Measurements from ENCODE around the gene ETV6.

Gene ETV6

GRCh38 chr12:11696084-11696483, 46.6 kb downstream of the ETV6 start:
- DNase-seq (ENCODE audit: low read depth), result no peak

- no peak for DNase-seq (ENCODE audit: low read depth)
Observed at GRCh38 chr12:11697131-11697530, 47.7 kb downstream of the ETV6 start.

GRCh38 chr12:11697670-11698387, 48.4 kb downstream of the ETV6 start:
- DNase-seq (ENCODE audit: low read depth), result peak; percentile 61

- no peak for DNase-seq (ENCODE audit: low read depth)
Observed at GRCh38 chr12:11698729-11699128, 49.3 kb downstream of the ETV6 start.

- no peak for DNase-seq (ENCODE audit: low read depth)
Observed at GRCh38 chr12:11701433-11701832, 52.0 kb downstream of the ETV6 start.

- DNase-seq (ENCODE audit: low read depth), result no peak
Observed at GRCh38 chr12:11702959-11703358, 53.5 kb downstream of the ETV6 start.

GRCh38 chr12:11703378-11703777, 53.9 kb downstream of the ETV6 start:
- DNase-seq (ENCODE audit: low read depth), result no peak

- DNase-seq (ENCODE audit: low read depth), result no peak
Observed at GRCh38 chr12:11704089-11704488, 54.6 kb downstream of the ETV6 start.

- peak; percentile 79 for DNase-seq (ENCODE audit: low read depth)
Observed at GRCh38 chr12:11705010-11705409, 55.5 kb downstream of the ETV6 start.

- no peak for DNase-seq (ENCODE audit: low read depth)
Observed at GRCh38 chr12:11706509-11707379, 57.3 kb downstream of the ETV6 start.

- no peak for DNase-seq (ENCODE audit: low read depth)
Observed at GRCh38 chr12:11707535-11707934, 58.1 kb downstream of the ETV6 start.

- no peak for DNase-seq (ENCODE audit: low read depth)
Observed at GRCh38 chr12:11709513-11709912, 60.0 kb downstream of the ETV6 start.

- DNase-seq (ENCODE audit: low read depth), result no peak
Observed at GRCh38 chr12:11710431-11710830, 61.0 kb downstream of the ETV6 start.

GRCh38 chr12:11710906-11711305, 61.4 kb downstream of the ETV6 start:
- no peak for DNase-seq (ENCODE audit: low read depth)

- peak; percentile 61 for DNase-seq (ENCODE audit: low read depth)
Observed at GRCh38 chr12:11711651-11712327, 62.3 kb downstream of the ETV6 start.

GRCh38 chr12:11712491-11712890, 63.0 kb downstream of the ETV6 start:
- no peak for DNase-seq (ENCODE audit: low read depth)

GRCh38 chr12:11713202-11713601, 63.7 kb downstream of the ETV6 start:
- no peak for DNase-seq (ENCODE audit: low read depth)

- DNase-seq (ENCODE audit: low read depth), result no peak
Observed at GRCh38 chr12:11714626-11715025, 65.2 kb downstream of the ETV6 start.

- no peak for DNase-seq (ENCODE audit: low read depth)
Observed at GRCh38 chr12:11715621-11716020, 66.1 kb downstream of the ETV6 start.

- DNase-seq (ENCODE audit: low read depth), result no peak
Observed at GRCh38 chr12:11716794-11717518, 67.5 kb downstream of the ETV6 start.

- DNase-seq (ENCODE audit: low read depth), result no peak
Observed at GRCh38 chr12:11717519-11717961, 68.1 kb downstream of the ETV6 start.

- no peak for DNase-seq (ENCODE audit: low read depth)
Observed at GRCh38 chr12:11718105-11718504, 68.6 kb downstream of the ETV6 start.
